ENCODE data around the gene CDC14A.

DNA sequence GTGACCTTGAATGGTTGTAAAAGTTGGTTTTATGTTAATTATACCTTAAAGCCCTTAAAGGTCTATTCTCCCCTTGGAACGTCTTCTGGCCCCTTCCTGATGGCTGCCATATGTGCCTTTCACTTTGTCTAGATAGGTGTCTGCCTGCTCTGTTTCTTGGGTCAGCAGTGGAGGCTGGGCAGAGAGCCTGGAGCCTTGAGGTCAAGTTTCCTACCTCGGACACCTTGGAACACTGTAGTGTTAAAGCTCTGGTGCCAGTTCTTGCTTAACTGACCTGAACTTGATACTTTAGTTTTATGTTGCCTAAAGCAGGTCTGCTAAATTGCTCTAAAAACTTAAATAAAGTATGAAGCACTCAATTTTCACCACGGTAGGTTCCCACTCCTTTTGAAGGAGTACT is 86.5 kb downstream of the CDC14A start:
- TF ChIP-seq, protein P1, sequence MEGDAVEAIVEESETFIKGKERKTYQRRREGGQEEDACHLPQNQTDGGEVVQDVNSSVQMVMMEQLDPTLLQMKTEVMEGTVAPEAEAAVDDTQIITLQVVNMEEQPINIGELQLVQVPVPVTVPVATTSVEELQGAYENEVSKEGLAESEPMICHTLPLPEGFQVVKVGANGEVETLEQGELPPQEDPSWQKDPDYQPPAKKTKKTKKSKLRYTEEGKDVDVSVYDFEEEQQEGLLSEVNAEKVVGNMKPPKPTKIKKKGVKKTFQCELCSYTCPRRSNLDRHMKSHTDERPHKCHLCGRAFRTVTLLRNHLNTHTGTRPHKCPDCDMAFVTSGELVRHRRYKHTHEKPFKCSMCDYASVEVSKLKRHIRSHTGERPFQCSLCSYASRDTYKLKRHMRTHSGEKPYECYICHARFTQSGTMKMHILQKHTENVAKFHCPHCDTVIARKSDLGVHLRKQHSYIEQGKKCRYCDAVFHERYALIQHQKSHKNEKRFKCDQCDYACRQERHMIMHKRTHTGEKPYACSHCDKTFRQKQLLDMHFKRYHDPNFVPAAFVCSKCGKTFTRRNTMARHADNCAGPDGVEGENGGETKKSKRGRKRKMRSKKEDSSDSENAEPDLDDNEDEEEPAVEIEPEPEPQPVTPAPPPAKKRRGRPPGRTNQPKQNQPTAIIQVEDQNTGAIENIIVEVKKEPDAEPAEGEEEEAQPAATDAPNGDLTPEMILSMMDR (IDR thresholded peaks at IDR 0.05) = no peak
- TF ChIP-seq POLR2A (IDR thresholded peaks at IDR 0.05) = no peak

Measured in heart left ventricle (tissue), 13 donors.